HG03139 (cell line): Measurements from ENCODE around the gene STRN.
"Not testable (repeated sequence)": the region's sequence is repeated elsewhere in the genome, so short reads cannot be mapped to it uniquely, and the experiment has no call there.

Source experiments
- ATAC-seq: cut with Tn5 transposase; IDR thresholded peaks from one replicate; pipeline ENCODE4 v1.9.1; 2021; ENCODE audit not compliant: unreplicated experiment

STRN gene

GRCh38 chr2:36849265-36849664 lies 117.1 kb downstream of the STRN start:
- ATAC-seq = no peak

GRCh38 chr2:36843838-36844237 lies 122.5 kb downstream of the STRN start:
- ATAC-seq = no peak

GRCh38 chr2:36839976-36840617 lies 126.2 kb downstream of the STRN start:
- no peak for ATAC-seq

- no peak for ATAC-seq
Measured at GRCh38 chr2:36834731-36835524, 131.4 kb downstream of the STRN start.

- no peak for ATAC-seq
Measured at GRCh38 chr2:36834203-36834602, 132.1 kb downstream of the STRN start.

GRCh38 chr2:36831185-36831584 lies 135.2 kb downstream of the STRN start:
- no peak for ATAC-seq

- not testable (repeated sequence) for ATAC-seq
Measured at GRCh38 chr2:36824683-36825082, 141.7 kb downstream of the STRN start.

GRCh38 chr2:36824273-36824672 lies 142.1 kb downstream of the STRN start:
- no peak for ATAC-seq

GRCh38 chr2:36823862-36824261 lies 142.5 kb downstream of the STRN start:
- ATAC-seq = no peak

- ATAC-seq = no peak
Measured at GRCh38 chr2:36820942-36821605, 145.3 kb downstream of the STRN start.

- ATAC-seq = no peak
Measured at GRCh38 chr2:36819095-36819711, 147.1 kb downstream of the STRN start.

- ATAC-seq = no peak
Measured at GRCh38 chr2:36818542-36818941, 147.8 kb downstream of the STRN start.

- no peak for ATAC-seq
Measured at GRCh38 chr2:36812196-36812595, 154.1 kb downstream of the STRN start.

GRCh38 chr2:36811071-36811470 lies 155.3 kb downstream of the STRN start:
- ATAC-seq = no peak

- ATAC-seq = no peak
Measured at GRCh38 chr2:36809069-36809445, 157.3 kb downstream of the STRN start.

GRCh38 chr2:36808386-36809068 lies 157.8 kb downstream of the STRN start:
- ATAC-seq = no peak

- no peak for ATAC-seq
Measured at GRCh38 chr2:36807223-36807886, 159.0 kb downstream of the STRN start.

- no peak for ATAC-seq
Measured at GRCh38 chr2:36805635-36806224, 160.6 kb downstream of the STRN start.

GRCh38 chr2:36802952-36803351 lies 163.4 kb downstream of the STRN start:
- ATAC-seq = no peak

- no peak for ATAC-seq
Measured at GRCh38 chr2:36801088-36801487, 165.2 kb downstream of the STRN start.
